Ramos (cell line): ENCODE results near the gene RIIAD1.
"Not testable (repeated sequence)": the region's sequence is repeated elsewhere in the genome, so short reads cannot be mapped to it uniquely, and the experiment has no call there.

Experiments used
- in situ Hi-C: fragments of 300-500 bp; cut with MboI; formaldehyde crosslinking; loops from one replicate; pipeline ENCODE4 v1.14.3; 2022; ENCODE audit warnings: low sequenced_read_pairs; ENCODE audit not compliant: unreplicated experiment

RIIAD1 gene

GRCh38 chr1:151729157-151729965 is 8.0 kb downstream of the RIIAD1 start:
- in situ Hi-C loops = no loop called here

- in situ Hi-C loops = no loop called here
Observed at GRCh38 chr1:151729966-151730291, 8.6 kb downstream of the RIIAD1 start.

GRCh38 chr1:151733126-151733525 is 11.8 kb downstream of the RIIAD1 start:
- in situ Hi-C loops = no loop called here

- in situ Hi-C loops = not testable (repeated sequence)
Observed at GRCh38 chr1:151733995-151734394, 12.7 kb downstream of the RIIAD1 start.

- in situ Hi-C loops = no loop called here
Observed at GRCh38 chr1:151737026-151737425, 15.7 kb downstream of the RIIAD1 start.

- in situ Hi-C loops = no loop called here
Observed at GRCh38 chr1:151737479-151737878, 16.2 kb downstream of the RIIAD1 start.

GRCh38 chr1:151739590-151740355 is 18.5 kb downstream of the RIIAD1 start:
- in situ Hi-C loops = no loop called here

- in situ Hi-C loops = no loop called here
Observed at GRCh38 chr1:151741516-151741915, 20.2 kb downstream of the RIIAD1 start.

- in situ Hi-C loops = no loop called here
Observed at GRCh38 chr1:151756291-151756690, 35.0 kb downstream of the RIIAD1 start.

GRCh38 chr1:151759241-151759640 is 37.9 kb downstream of the RIIAD1 start:
- in situ Hi-C loops = no loop called here

GRCh38 chr1:151760597-151761385 is 39.5 kb downstream of the RIIAD1 start:
- in situ Hi-C loops = no loop called here

- in situ Hi-C loops = no loop called here
Observed at GRCh38 chr1:151762941-151763921, 41.9 kb downstream of the RIIAD1 start, which contains the start of gene MRPL9. Gene MRPL9, minus strand, starts transcription at chr1:151763496. Its CDS starts 17 bp downstream, at chr1:151763479.

GRCh38 chr1:151763990-151764389 is 42.7 kb downstream of the RIIAD1 start:
- in situ Hi-C loops = no loop called here

GRCh38 chr1:151768351-151769066 is 47.2 kb downstream of the RIIAD1 start:
- in situ Hi-C loops = not testable (repeated sequence)

GRCh38 chr1:151769270-151769669 is 47.9 kb downstream of the RIIAD1 start:
- in situ Hi-C loops = not testable (repeated sequence)

- in situ Hi-C loops = no loop called here
Observed at GRCh38 chr1:151773702-151774101, 52.4 kb downstream of the RIIAD1 start.

GRCh38 chr1:151774256-151774922 is 53.1 kb downstream of the RIIAD1 start:
- in situ Hi-C loops = no loop called here

GRCh38 chr1:151775894-151776664 is 54.8 kb downstream of the RIIAD1 start:
- in situ Hi-C loops = no loop called here
